PC-3 (cell line): ENCODE results near the gene APPBP2. TPM values are rescaled to one million over a fixed set of nuclear protein-coding genes. Genes with fewer than 3 reads are reported as not detected.
A peak's percentile ranks its signal among the peaks of the same experiment; 100 is the strongest.

Experiments
- ATAC-seq: fragments of 200-7000 bp; cut with Tn5 transposase; 2 replicates; pipeline ENCODE4 v1.9.1; 2020; ENCODE audit warnings: mild to moderate bottlenecking, moderate library complexity
- BruUV-seq: library from RNA; stranded (reverse); fragments of 400-500 nt; replicated peaks from 2 replicates; lab custom pipeline; 2021; lab: Mats Ljungman, UMichigan
- CTCF ChIA-PET: fragments of 300-600 bp; sonication (Branson Sonifier 250); formaldehyde crosslinking; loops from one replicate; lab custom pipeline; 2022; ENCODE audit warnings: antibody characterized with exemption; lab: Charles Lee
- POLR2A ChIA-PET: fragments of 300-600 bp; sonication (Branson Sonifier 250); formaldehyde crosslinking; loops from one replicate; lab custom pipeline; 2022; ENCODE audit warnings: antibody characterized with exemption; ENCODE audit not compliant: unreplicated experiment; lab: Charles Lee
- DNase-seq: peaks from one replicate; pipeline ENCODE4 v3.0.0-alpha.2; 2015
- H2AFZ ChIP-seq: fragments of 300-600 bp; sonication (generic); 2 replicates; pipeline ENCODE4 v1.6.0; 2016; ENCODE audit warnings: antibody characterized with exemption, low read length
- H3F3A ChIP-seq: fragments of 300-600 bp; sonication (generic); one replicate; pipeline ENCODE4 v1.6.0; 2017; ENCODE audit warnings: antibody characterized with exemption, low read length, control low read depth, mild to moderate bottlenecking; ENCODE audit not compliant: unreplicated experiment
- H3K27ac ChIP-seq: fragments of 300-600 bp; sonication (generic); 2 replicates; pipeline ENCODE4 v1.5.1; 2016; ENCODE audit warnings: mild to moderate bottlenecking, low read length
- H3K27me3 ChIP-seq: fragments of 300-600 bp; sonication (generic); 2 replicates; pipeline ENCODE4 v1.6.1; 2016; ENCODE audit warnings: low read length, mixed read lengths
- H3K36me3 ChIP-seq: fragments of 300-600 bp; sonication (generic); 2 replicates; pipeline ENCODE4 v1.6.1; 2016; ENCODE audit warnings: low read depth, mixed run types, low read length, mixed read lengths
- H3K4me1 ChIP-seq: fragments of 300-600 bp; sonication (generic); 2 replicates; pipeline ENCODE4 v1.5.1; 2016; ENCODE audit warnings: low read length; ENCODE audit not compliant: insufficient read depth
- H3K4me2 ChIP-seq: fragments of 300-600 bp; sonication (generic); 2 replicates; pipeline ENCODE4 v1.6.0; 2016; ENCODE audit warnings: low read length
- H3K4me3 ChIP-seq: fragments of 300-600 bp; sonication (generic); 2 replicates; pipeline ENCODE4 v1.5.1; 2016; ENCODE audit warnings: mild to moderate bottlenecking, low read length, mixed read lengths
- H3K79me2 ChIP-seq: fragments of 300-600 bp; sonication (generic); 2 replicates; pipeline ENCODE4 v1.6.1; 2017; ENCODE audit warnings: low read length, mixed read lengths
- H3K9ac ChIP-seq: fragments of 300-600 bp; sonication (generic); 2 replicates; pipeline ENCODE4 v1.6.0; 2016; ENCODE audit warnings: mild to moderate bottlenecking, low read length
- H3K9me2 ChIP-seq: fragments of 300-600 bp; sonication (generic); replicated peaks from 2 replicates; pipeline ENCODE4 v1.6.1; 2016; ENCODE audit warnings: mixed run types, low read length, mixed read lengths
- H3K9me3 ChIP-seq: fragments of 300-600 bp; sonication (generic); 2 replicates; pipeline ENCODE4 v1.6.1; 2016; ENCODE audit warnings: low read length, mixed read lengths
- H4K20me1 ChIP-seq: fragments of 300-600 bp; sonication (generic); 2 replicates; pipeline ENCODE4 v1.6.1; 2016; ENCODE audit warnings: low read length, mixed read lengths
- EZH2 ChIP-seq: fragments of 300-600 bp; sonication (generic); IDR thresholded peaks from one replicate; pipeline ENCODE4 v1.6.1; 2017; ENCODE audit warnings: antibody characterized with exemption, mild to moderate bottlenecking, low read length; ENCODE audit not compliant: unreplicated experiment
- EZH2phosphoT487 ChIP-seq: fragments of 300-600 bp; sonication (generic); IDR thresholded peaks from 2 replicates; pipeline ENCODE4 v1.6.1; 2018; ENCODE audit warnings: mild to moderate bottlenecking, antibody characterized with exemption, low read length, borderline replicate concordance
- intact Hi-C: fragments of 100-400 bp; cut with micrococcal nuclease; formaldehyde crosslinking; loops from 2 replicates; pipeline ENCODE4 v1.9.0; 2023
- total RNA-seq: library from RNA; depleted of rRNA; stranded (reverse); fragments of >200 nt; gene quantifications from 2 replicates; pipeline ENCODE4 v1.2.3, GENCODE V29; 2014
- TF ChIP-seq, protein P1 (sequence below): fragments of 300-600 bp; sonication (generic); conservative IDR thresholded peaks from 2 replicates; pipeline ENCODE4 v1.5.1; 2017; ENCODE audit warnings: antibody characterized with exemption, low read depth, mild to moderate bottlenecking, low read length

The APPBP2 gene
- total RNA-seq, 1 experiment from 2014 or later: 17.1 TPM

DNA sequence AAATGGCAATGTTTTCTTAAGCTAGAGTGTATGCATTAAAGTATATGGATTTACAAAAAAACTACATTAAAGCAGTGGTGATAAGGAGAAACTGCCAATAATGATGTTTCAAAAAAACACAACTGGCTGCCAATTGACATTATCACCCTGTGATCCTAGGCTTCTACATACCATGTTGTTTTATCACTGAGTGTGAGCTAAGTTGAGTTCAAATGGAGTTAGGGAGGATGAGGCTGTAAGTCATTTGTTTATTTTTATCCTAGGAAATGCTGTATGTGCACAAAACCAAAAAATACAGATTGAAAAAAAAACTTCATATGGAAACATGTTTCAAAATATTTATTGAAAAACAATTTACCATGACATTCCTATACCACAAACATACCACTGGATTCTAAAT is 80.9 kb downstream of the APPBP2 start:
- Histone ChIP-seq H3K9ac (no peak overlapping the region), H3K4me3 (no peak overlapping the region), H3K4me2 (no peak overlapping the region), H3K9me2 (no peaks in the 10 kb centered on the region), H3K27ac (no peak overlapping the region), H3K4me1 (no peaks in the 10 kb centered on the region), H2AFZ (no peak overlapping the region), H3K79me2 (no peaks in the 10 kb centered on the region), H3K36me3 (peaks cover 16% of the 10 kb centered on the region; the same call in 1 of the 2 replicates), H3K27me3 (no peaks in the 10 kb centered on the region), H3K9me3 (no peaks in the 10 kb centered on the region), H4K20me1 (no peaks in the 10 kb centered on the region), H3F3A (no peaks in the 10 kb centered on the region)
- TF ChIP-seq, protein P1, sequence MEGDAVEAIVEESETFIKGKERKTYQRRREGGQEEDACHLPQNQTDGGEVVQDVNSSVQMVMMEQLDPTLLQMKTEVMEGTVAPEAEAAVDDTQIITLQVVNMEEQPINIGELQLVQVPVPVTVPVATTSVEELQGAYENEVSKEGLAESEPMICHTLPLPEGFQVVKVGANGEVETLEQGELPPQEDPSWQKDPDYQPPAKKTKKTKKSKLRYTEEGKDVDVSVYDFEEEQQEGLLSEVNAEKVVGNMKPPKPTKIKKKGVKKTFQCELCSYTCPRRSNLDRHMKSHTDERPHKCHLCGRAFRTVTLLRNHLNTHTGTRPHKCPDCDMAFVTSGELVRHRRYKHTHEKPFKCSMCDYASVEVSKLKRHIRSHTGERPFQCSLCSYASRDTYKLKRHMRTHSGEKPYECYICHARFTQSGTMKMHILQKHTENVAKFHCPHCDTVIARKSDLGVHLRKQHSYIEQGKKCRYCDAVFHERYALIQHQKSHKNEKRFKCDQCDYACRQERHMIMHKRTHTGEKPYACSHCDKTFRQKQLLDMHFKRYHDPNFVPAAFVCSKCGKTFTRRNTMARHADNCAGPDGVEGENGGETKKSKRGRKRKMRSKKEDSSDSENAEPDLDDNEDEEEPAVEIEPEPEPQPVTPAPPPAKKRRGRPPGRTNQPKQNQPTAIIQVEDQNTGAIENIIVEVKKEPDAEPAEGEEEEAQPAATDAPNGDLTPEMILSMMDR: no peak
- no peak for TF ChIP-seq EZH2
- ATAC-seq: no peak
- POLR2A ChIA-PET: no interaction called here
- CTCF ChIA-PET: no interaction called here
- no peak for DNase-seq
- BruUV-seq: no TSS peak
- intact Hi-C loops: no loop called here

DNA sequence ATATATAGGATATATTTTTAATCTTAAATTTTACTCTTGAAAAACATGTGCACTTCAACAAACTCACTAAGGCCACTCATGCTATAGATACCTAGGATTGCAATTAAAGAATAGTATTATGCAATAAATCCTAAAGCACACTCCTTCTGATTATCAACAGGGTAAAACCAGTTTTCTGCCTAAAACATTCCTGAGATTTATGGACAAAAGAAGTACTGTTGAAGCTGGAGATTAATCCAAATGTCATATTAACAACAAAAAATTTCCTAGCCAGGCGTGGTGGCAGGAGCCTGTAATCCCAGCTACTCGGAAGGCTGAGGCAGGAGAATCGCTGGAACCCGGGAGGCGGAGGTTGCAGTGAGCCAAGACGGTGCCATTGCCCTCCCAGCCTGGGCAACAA is 82.3 kb downstream of the APPBP2 start:
- ChIA-PET CTCF (no interaction called here), POLR2A (no interaction called here)
- Histone ChIP-seq H3K79me2 (no peaks in the 10 kb centered on the region), H3F3A (no peaks in the 10 kb centered on the region), H3K27me3 (no peaks in the 10 kb centered on the region), H3K27ac (no peak overlapping the region), H2AFZ (no peak overlapping the region), H3K36me3 (peaks cover 16% of the 10 kb centered on the region; the same call in 1 of the 2 replicates), H3K9ac (no peak overlapping the region), H3K9me2 (no peaks in the 10 kb centered on the region), H3K9me3 (no peaks in the 10 kb centered on the region), H4K20me1 (no peaks in the 10 kb centered on the region), H3K4me1 (no peaks in the 10 kb centered on the region), H3K4me2 (no peak overlapping the region), H3K4me3 (no peak overlapping the region)
- DNase-seq (no peak), ATAC-seq (no peak)
- intact Hi-C loops: no loop called here
- TF ChIP-seq EZH2phosphoT487 (no peak), EZH2 (no peak)
- TF ChIP-seq, protein P1: no peak
- BruUV-seq: no TSS peak

DNA sequence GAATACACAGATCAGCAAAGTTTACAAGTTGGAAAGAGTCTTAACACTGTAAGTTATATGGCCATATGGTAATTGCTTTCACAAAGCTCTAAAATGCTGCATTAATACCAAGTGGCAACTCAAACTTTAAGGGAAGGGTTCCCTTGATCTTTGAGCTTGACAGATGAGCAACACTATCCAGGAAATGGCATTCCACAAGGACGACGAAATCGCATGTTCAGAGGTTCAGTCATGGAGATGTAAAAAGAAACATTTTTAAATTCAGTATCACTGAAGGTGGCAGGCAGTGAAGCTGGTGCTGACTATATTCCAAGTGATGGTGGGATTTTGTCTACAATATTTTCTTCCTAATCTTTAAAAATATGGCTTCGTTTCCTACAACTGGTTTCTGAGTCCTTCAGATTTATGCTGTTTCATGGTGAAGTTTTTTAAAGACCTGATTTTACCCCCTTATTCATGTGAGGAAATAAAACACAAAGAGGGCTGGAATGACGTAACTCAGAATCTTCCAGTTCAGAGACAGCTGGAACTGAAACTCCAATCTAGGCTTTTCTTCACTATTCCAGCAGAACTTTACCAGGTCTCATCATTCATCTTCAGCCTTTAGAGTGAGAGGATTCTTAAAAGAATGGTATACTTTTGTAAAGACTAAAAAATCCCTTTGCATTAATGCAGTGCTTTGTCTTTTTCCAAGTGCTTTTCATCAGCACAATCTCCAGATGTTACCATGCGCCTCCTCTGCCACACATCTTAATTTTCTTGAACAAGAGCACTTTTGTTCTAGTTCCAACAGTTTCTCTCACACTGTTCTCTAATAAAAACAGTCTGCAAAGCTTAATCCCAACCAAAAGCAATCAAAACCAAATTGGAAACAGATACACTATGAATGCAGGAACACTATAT is 83.5 kb downstream of the APPBP2 start:
- Histone ChIP-seq H4K20me1 (no peaks in the 10 kb centered on the region), H2AFZ (no peak overlapping the region), H3K4me1 (peaks cover 4% of the 10 kb centered on the region; the same call in 1 of the 2 replicates), H3F3A (no peaks in the 10 kb centered on the region), H3K27me3 (no peaks in the 10 kb centered on the region), H3K9me3 (no peaks in the 10 kb centered on the region), H3K36me3 (peaks cover 14% of the 10 kb centered on the region; the same call in 1 of the 2 replicates), H3K4me3 (no peak overlapping the region), H3K27ac (no peak overlapping the region), H3K9me2 (no peaks in the 10 kb centered on the region), H3K79me2 (no peaks in the 10 kb centered on the region), H3K4me2 (no peak overlapping the region), H3K9ac (no peak overlapping the region)
- TF ChIP-seq EZH2phosphoT487: no peak
- no peak for TF ChIP-seq EZH2
- TF ChIP-seq, protein P1: no peak
- POLR2A ChIA-PET: interaction anchor here (0.6 kb wide), 1 partner anchor 372 kb away, joined by 3 read pairs; no protein-coding TSS in a partner anchor
- DNase-seq (peak; percentile 26), ATAC-seq (no peak)
- no TSS peak for BruUV-seq
- intact Hi-C loops: no loop called here
- CTCF ChIA-PET: no interaction called here
